C4-2B (cell line): Measurements from ENCODE around the gene PRKCA.

Source experiments
- ZFX ChIP-seq: fragments of 450-650 bp; IDR thresholded peaks from 2 replicates; pipeline ENCODE4 v1.6.1; 2017
- TF ChIP-seq, protein P1 (sequence below): fragments of 450-650 bp; conservative IDR thresholded peaks from 2 replicates; pipeline ENCODE4 v1.5.1; 2017; ENCODE audit warnings: mild to moderate bottlenecking

GRCh38 chr17:66472123-66472522 is 169.7 kb downstream of the PRKCA start:
- TF ChIP-seq, protein P1, sequence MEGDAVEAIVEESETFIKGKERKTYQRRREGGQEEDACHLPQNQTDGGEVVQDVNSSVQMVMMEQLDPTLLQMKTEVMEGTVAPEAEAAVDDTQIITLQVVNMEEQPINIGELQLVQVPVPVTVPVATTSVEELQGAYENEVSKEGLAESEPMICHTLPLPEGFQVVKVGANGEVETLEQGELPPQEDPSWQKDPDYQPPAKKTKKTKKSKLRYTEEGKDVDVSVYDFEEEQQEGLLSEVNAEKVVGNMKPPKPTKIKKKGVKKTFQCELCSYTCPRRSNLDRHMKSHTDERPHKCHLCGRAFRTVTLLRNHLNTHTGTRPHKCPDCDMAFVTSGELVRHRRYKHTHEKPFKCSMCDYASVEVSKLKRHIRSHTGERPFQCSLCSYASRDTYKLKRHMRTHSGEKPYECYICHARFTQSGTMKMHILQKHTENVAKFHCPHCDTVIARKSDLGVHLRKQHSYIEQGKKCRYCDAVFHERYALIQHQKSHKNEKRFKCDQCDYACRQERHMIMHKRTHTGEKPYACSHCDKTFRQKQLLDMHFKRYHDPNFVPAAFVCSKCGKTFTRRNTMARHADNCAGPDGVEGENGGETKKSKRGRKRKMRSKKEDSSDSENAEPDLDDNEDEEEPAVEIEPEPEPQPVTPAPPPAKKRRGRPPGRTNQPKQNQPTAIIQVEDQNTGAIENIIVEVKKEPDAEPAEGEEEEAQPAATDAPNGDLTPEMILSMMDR = no peak
- TF ChIP-seq ZFX = no peak
